BJ (cell line): ENCODE data around the gene PHC2. TPM values are rescaled to one million over a fixed set of nuclear protein-coding genes. Genes with fewer than 3 reads are reported as not detected.

Experiments
- CTCF ChIA-PET: fragments of 350-600 bp; formaldehyde crosslinking; extraction: SDS; loops from one replicate; lab custom pipeline; 2021; ENCODE audit warnings: antibody characterized with exemption, inconsistent platforms; lab: Yijun Ruan, JAX
- POLR2A ChIA-PET: fragments of 300-600 bp; sonication (Branson Sonifier 250); formaldehyde crosslinking; extraction: SDS; loops from one replicate; lab custom pipeline; 2021; ENCODE audit warnings: antibody characterized with exemption; lab: Charles Lee
- DNase-seq: peaks from one replicate; pipeline ENCODE4 v3.0.0-alpha.2; 2011; ENCODE audit warnings: low read depth
- H3K27me3 ChIP-seq: 2 replicates; pipeline ENCODE4 v1.6.0; 2011; ENCODE audit warnings: low read length; ENCODE audit not compliant: control insufficient read depth, insufficient read depth
- H3K36me3 ChIP-seq: 2 replicates; pipeline ENCODE4 v1.5.1; 2011; ENCODE audit warnings: low read length; ENCODE audit not compliant: control insufficient read depth, insufficient read depth
- H3K4me3 ChIP-seq: 2 replicates; pipeline ENCODE4 v1.5.1; 2011; ENCODE audit warnings: low read depth, mild to moderate bottlenecking, control low read depth, low read length
- polyA plus RNA-seq: library from polyadenylated mRNA; depleted of rRNA; stranded (reverse); fragments of >200 nt; gene quantifications from 2 replicates; pipeline ENCODE4 v1.2.3, GENCODE V29; 2011
- TF ChIP-seq, protein P1 (sequence below): IDR thresholded peaks from 2 replicates; pipeline ENCODE4 v1.5.1; 2011; ENCODE audit warnings: low read depth, mild to moderate bottlenecking, control low read depth, inconsistent platforms, low read length, moderate library complexity; ENCODE audit not compliant: insufficient read depth

PHC2 gene
- polyA plus RNA-seq, 1 experiment: 62.0 TPM

DNA sequence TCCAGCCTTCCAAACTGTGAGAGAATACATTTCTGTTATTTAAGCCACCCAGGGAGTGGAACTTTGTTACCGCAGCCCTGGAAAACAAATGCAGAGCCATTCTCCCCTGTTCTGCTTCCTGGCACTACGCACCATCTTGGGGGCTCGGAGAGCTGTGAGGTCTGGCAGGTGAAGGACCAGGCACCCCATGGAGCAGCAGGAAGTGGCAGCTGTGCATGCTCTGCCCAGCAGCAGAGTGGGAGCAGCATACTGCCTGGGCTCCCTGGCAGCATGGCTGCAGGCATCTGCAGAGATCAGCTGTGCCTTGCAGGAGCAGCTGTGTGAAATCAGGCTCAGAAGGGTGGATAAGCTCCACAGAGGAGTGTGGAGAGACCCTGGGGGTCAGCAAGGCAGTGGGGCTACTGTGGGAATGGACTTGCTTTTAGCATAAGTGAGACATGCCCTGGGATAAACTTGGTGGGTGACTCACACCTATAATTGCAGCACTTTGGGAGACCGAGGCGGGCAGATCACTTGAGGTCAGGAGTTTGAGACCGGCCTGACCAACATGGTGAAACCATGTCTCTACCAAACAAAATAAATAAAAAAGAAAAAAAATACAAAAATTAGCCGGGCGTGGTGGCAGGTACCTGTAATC lies 23.9 kb upstream of the PHC2 start:
- DNase-seq: no peak
- POLR2A ChIA-PET: no interaction called here
- no peaks in the 10 kb centered on the region for H3K36me3 ChIP-seq
- H3K4me3 ChIP-seq: no peak overlapping the region
- H3K27me3 ChIP-seq: no peaks in the 10 kb centered on the region
- TF ChIP-seq, protein P1, sequence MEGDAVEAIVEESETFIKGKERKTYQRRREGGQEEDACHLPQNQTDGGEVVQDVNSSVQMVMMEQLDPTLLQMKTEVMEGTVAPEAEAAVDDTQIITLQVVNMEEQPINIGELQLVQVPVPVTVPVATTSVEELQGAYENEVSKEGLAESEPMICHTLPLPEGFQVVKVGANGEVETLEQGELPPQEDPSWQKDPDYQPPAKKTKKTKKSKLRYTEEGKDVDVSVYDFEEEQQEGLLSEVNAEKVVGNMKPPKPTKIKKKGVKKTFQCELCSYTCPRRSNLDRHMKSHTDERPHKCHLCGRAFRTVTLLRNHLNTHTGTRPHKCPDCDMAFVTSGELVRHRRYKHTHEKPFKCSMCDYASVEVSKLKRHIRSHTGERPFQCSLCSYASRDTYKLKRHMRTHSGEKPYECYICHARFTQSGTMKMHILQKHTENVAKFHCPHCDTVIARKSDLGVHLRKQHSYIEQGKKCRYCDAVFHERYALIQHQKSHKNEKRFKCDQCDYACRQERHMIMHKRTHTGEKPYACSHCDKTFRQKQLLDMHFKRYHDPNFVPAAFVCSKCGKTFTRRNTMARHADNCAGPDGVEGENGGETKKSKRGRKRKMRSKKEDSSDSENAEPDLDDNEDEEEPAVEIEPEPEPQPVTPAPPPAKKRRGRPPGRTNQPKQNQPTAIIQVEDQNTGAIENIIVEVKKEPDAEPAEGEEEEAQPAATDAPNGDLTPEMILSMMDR: no peak
- CTCF ChIA-PET: interaction anchor here (0.6 to 6.5 kb wide), 18 partner anchors 8 to 231 kb away, joined by 3 to 80 read pairs (median 10); no protein-coding TSS in a partner anchor

DNA sequence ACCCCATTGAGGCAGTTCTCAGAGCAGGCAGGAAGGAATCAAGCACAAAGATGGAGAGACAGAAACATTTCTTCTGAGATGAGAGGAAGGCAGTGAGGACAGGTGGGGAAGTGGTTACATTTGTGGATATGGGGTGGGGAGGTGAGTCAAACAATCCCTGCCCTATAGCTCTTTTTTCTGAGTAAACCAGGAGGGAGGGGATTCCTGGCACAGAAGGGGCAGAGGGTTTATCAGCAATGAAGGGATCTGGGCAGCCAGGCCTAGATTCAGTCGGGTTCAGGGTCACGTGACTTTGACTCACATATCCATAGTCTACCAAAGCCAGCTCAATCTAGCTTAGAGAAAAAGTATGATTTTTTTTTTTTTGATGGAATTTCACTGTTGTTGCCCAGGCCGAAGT lies 15.7 kb upstream of the PHC2 start:
- ChIA-PET POLR2A (no interaction called here), CTCF (interaction anchor here (0.6 to 3.0 kb wide), 7 partner anchors 9 to 318 kb away, joined by 3 to 17 read pairs (median 3); no protein-coding TSS in a partner anchor)
- Histone ChIP-seq H3K36me3 (no peaks in the 10 kb centered on the region), H3K4me3 (no peak overlapping the region), H3K27me3 (no peaks in the 10 kb centered on the region)
- DNase-seq: no peak
- TF ChIP-seq, protein P1: no peak

DNA sequence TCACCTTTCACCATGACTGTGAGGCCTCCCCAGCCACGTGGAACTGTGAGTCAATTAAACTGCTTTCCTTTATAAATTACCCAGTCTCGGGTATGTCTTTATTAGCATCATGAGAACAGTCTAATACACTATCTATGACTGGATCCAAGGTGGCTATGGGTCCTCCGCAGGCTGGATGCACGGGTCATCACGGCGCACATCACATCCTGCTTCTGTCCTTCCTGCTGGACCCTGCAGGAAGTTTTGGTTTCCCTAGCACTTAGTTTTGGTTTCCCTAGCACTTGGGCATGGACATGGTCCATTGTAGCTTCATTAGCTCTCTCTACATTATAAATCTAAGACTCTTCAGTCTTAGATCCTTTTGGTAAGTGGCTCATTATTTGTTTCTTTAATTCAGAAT lies 14.2 kb upstream of the PHC2 start:
- CTCF ChIA-PET: interaction anchor here (0.6 to 3.0 kb wide), 4 partner anchors 10 to 1392 kb away, joined by 3 to 17 read pairs (median 3); no protein-coding TSS in a partner anchor
- TF ChIP-seq, protein P1: no peak
- POLR2A ChIA-PET: no interaction called here

GRCh38 chr1:33443705-33444180 lies 12.8 kb upstream of the PHC2 start:
- POLR2A ChIA-PET: no interaction called here

More for the DNA sequence above, 14.2 kb upstream of the PHC2 start:
- Histone ChIP-seq H3K4me3 (no peak overlapping the region), H3K27me3 (0 out of 2 replicates have a peak, but pooled peaks cover 1% of the 10 kb centered on the region), H3K36me3 (no peaks in the 10 kb centered on the region)
- no peak for DNase-seq

More at GRCh38 chr1:33443705-33444180, 12.8 kb upstream of the PHC2 start:
- no peaks in the 10 kb centered on the region for H3K36me3 ChIP-seq
- H3K27me3 ChIP-seq: 0 out of 2 replicates have a peak, but pooled peaks cover 1% of the 10 kb centered on the region
- no peak for DNase-seq
- TF ChIP-seq, protein P1: no peak
- no peak overlapping the region for H3K4me3 ChIP-seq
- CTCF ChIA-PET: interaction anchor here (0.9 to 1.7 kb wide), 6 partner anchors 9 to 148 kb away, joined by 3 to 14 read pairs (median 6); no protein-coding TSS in a partner anchor
